ENCODE data around the gene USP49. TPM values are rescaled to one million over a fixed set of nuclear protein-coding genes. Genes with fewer than 3 reads are reported as not detected.
"Not testable (repeated sequence)": the region's sequence is repeated elsewhere in the genome, so short reads cannot be mapped to it uniquely, and the experiment has no call there.

USP49 gene
- total RNA-seq, 2 experiments from 2014 or later = 9.0 to 17.8 TPM

GRCh38 chr6:41768545-41769308 lies 126.4 kb downstream of the USP49 start:
- Histone ChIP-seq H3K4me2 (ENCODE audit: low read length) (no peak overlapping the region), H3K27ac (ENCODE audit: low read depth, low read length, poor library complexity, severe bottlenecking) (no peak overlapping the region), H3K4me3 (ENCODE audit: low read depth, low read length, poor library complexity, severe bottlenecking) (no peak overlapping the region), H3K9me2 (ENCODE audit: insufficient read depth, low read length) (no peaks in the 10 kb centered on the region), H3K36me3 (ENCODE audit: insufficient read depth, low read length) (peaks cover 23% of the 10 kb centered on the region; the same call in 1 of the 2 replicates), H3K79me2 (ENCODE audit: insufficient read depth, low read depth, low read length) (no peaks in the 10 kb centered on the region), H3K9me3 (ENCODE audit: low read length) (no peaks in the 10 kb centered on the region), H3K4me1 (ENCODE audit: insufficient read depth, low read length, poor library complexity, severe bottlenecking) (peaks cover 7% of the 10 kb centered on the region), H4K20me1 (ENCODE audit: insufficient read depth, low read length) (no peaks in the 10 kb centered on the region), H2AFZ (ENCODE audit: low read length) (no peak overlapping the region)
- ChIA-PET CTCF (ENCODE audit: unreplicated experiment) (no interaction called here), POLR2A (interaction anchor here (1.5 kb wide), 1 partner anchor 21 kb away, joined by 3 read pairs; no protein-coding TSS in a partner anchor)
- no TSS peak for BruUV-seq (replicated peaks)
- intact Hi-C loops (cut with micrococcal nuclease; ENCODE audit: unreplicated experiment) = no loop called here
- no peak for TF ChIP-seq CTCF (conservative IDR thresholded peaks at IDR 0.05; ENCODE audit: low read length)
- TF ChIP-seq EZH2phosphoT487 (IDR thresholded peaks at IDR 0.05; ENCODE audit: borderline replicate concordance, low read depth, low read length) = no peak
- no peak for DNase-seq (ENCODE audit: low spot score)

- Histone ChIP-seq H3K4me1 (ENCODE audit: insufficient read depth, low read length, poor library complexity, severe bottlenecking) (peaks cover 7% of the 10 kb centered on the region), H3K36me3 (ENCODE audit: insufficient read depth, low read length) (peaks cover 17% of the 10 kb centered on the region; the same call in 1 of the 2 replicates), H4K20me1 (ENCODE audit: insufficient read depth, low read length) (no peaks in the 10 kb centered on the region), H3K27ac (ENCODE audit: low read depth, low read length, poor library complexity, severe bottlenecking) (no peak overlapping the region), H3K9me2 (ENCODE audit: insufficient read depth, low read length) (no peaks in the 10 kb centered on the region), H3K4me3 (ENCODE audit: low read depth, low read length, poor library complexity, severe bottlenecking) (no peak overlapping the region), H2AFZ (ENCODE audit: low read length) (no peak overlapping the region), H3K79me2 (ENCODE audit: insufficient read depth, low read depth, low read length) (no peaks in the 10 kb centered on the region), H3K9me3 (ENCODE audit: low read length) (no peaks in the 10 kb centered on the region), H3K4me2 (ENCODE audit: low read length) (no peak overlapping the region)
- CTCF ChIA-PET (ENCODE audit: unreplicated experiment) = no interaction called here
- no TSS peak for BruUV-seq (replicated peaks)
- TF ChIP-seq CTCF (conservative IDR thresholded peaks at IDR 0.05; ENCODE audit: low read length) (no peak), EZH2phosphoT487 (IDR thresholded peaks at IDR 0.05; ENCODE audit: borderline replicate concordance, low read depth, low read length) (no peak)
- POLR2A ChIA-PET = interaction anchor here (0.6 kb wide), 1 partner anchor 30 kb away, joined by 4 read pairs; no protein-coding TSS in a partner anchor
- DNase-seq (ENCODE audit: low spot score) = peak; percentile 20
- intact Hi-C loops (cut with micrococcal nuclease; ENCODE audit: unreplicated experiment) = no loop called here
Observed at GRCh38 chr6:41767112-41767833, 127.9 kb downstream of the USP49 start.

- CTCF ChIA-PET (ENCODE audit: unreplicated experiment); H3K27ac ChIP-seq (ENCODE audit: low read depth, low read length, poor library complexity, severe bottlenecking); H3K4me3 ChIP-seq (ENCODE audit: low read depth, low read length, poor library complexity, severe bottlenecking); H3K36me3 ChIP-seq (ENCODE audit: insufficient read depth, low read length); H3K9me3 ChIP-seq (ENCODE audit: low read length); H2AFZ ChIP-seq (ENCODE audit: low read length); H3K79me2 ChIP-seq (ENCODE audit: insufficient read depth, low read depth, low read length); BruUV-seq (replicated peaks); DNase-seq (ENCODE audit: low spot score); H3K9me2 ChIP-seq (ENCODE audit: insufficient read depth, low read length); H4K20me1 ChIP-seq (ENCODE audit: insufficient read depth, low read length); intact Hi-C loops (cut with micrococcal nuclease; ENCODE audit: unreplicated experiment); H3K4me1 ChIP-seq (ENCODE audit: insufficient read depth, low read length, poor library complexity, severe bottlenecking); H3K4me2 ChIP-seq (ENCODE audit: low read length): not testable (repeated sequence)
- POLR2A ChIA-PET = interaction anchor here (0.6 kb wide), 1 partner anchor 31 kb away, joined by 4 read pairs; no protein-coding TSS in a partner anchor
Observed at GRCh38 chr6:41766043-41766664, 129.0 kb downstream of the USP49 start.

All from OCI-LY7 (cell line).